Natural killer cell (primary cell): Measurements from ENCODE around the gene NDUFS1. TPM values are rescaled to one million over a fixed set of nuclear protein-coding genes. Genes with fewer than 3 reads are reported as not detected.
"Not testable (repeated sequence)": the region's sequence is repeated elsewhere in the genome, so short reads cannot be mapped to it uniquely, and the experiment has no call there.

ENCODE experiments used
- ATAC-seq, 3 donors: fragments of 150-1000 bp in 2 of 3; fragments of 200-7000 bp in 1 of 3; cut with Tn5 transposase; 1 replicate in 1 of 3; 2 replicates in 2 of 3; pipeline ENCODE4 v1.10.0; 2021; ENCODE audit warnings: mild to moderate bottlenecking in 2 of 3, moderate library complexity in 2 of 3
- DNase-seq, 2 donors: peaks; one replicate each; pipeline versions ENCODE4 v3.0.0 to v3.0.0-alpha.2; 2013 to 2021; ENCODE audit warnings: mixed read lengths in 1 of 2
- H3K27ac ChIP-seq: one replicate; pipeline ENCODE4 v1.5.1; 2013; ENCODE audit warnings: mild to moderate bottlenecking, low read length
- H3K27me3 ChIP-seq: one replicate; pipeline ENCODE4 v1.6.1; 2013; ENCODE audit warnings: low read length; ENCODE audit not compliant: control insufficient read depth, insufficient read depth
- H3K36me3 ChIP-seq: one replicate; pipeline ENCODE4 v1.6.1; 2013; ENCODE audit warnings: low read length; ENCODE audit not compliant: control insufficient read depth, insufficient read depth
- H3K4me1 ChIP-seq: one replicate; pipeline ENCODE4 v1.6.1; 2013; ENCODE audit warnings: low read length; ENCODE audit not compliant: control insufficient read depth, insufficient read depth
- H3K4me3 ChIP-seq: one replicate; pipeline ENCODE4 v1.5.1; 2013; ENCODE audit warnings: low read length
- H3K9me3 ChIP-seq: one replicate; pipeline ENCODE4 v1.6.1; 2013; ENCODE audit warnings: low read length; ENCODE audit not compliant: control insufficient read depth, insufficient read depth
- H3K27ac Mint-ChIP-seq, 2 donors: one replicate each; pipeline ENCODE4 v1.8.0; 2022; ENCODE audit warnings: mild to moderate bottlenecking in 2 of 2, mixed read lengths in 2 of 2, moderate library complexity in 1 of 2
- H3K27me3 Mint-ChIP-seq, 2 donors: one replicate each; pipeline ENCODE4 v1.8.0; 2022; ENCODE audit warnings: low read depth in 2 of 2, mixed read lengths in 2 of 2
- H3K36me3 Mint-ChIP-seq: one replicate; pipeline ENCODE4 v1.8.0; 2022; ENCODE audit warnings: mixed read lengths
- H3K4me1 Mint-ChIP-seq, 2 donors: one replicate each; pipeline ENCODE4 v1.8.0; 2022; ENCODE audit warnings: mixed read lengths in 2 of 2
- H3K4me3 Mint-ChIP-seq: one replicate; pipeline ENCODE4 v1.8.0; 2022; ENCODE audit warnings: mild to moderate bottlenecking, moderate library complexity, mixed read lengths
- H3K9me3 Mint-ChIP-seq, 2 donors: one replicate each; pipeline ENCODE4 v1.8.0; 2022; ENCODE audit warnings: mixed read lengths in 2 of 2
- CTCF ChIP-seq: fragments of 200-600 bp; IDR thresholded peaks from one replicate; pipeline ENCODE4 v1.8.0; 2022; ENCODE audit warnings: antibody characterized with exemption
- WGBS: methylation state at CpG from one replicate; pipeline ENCODE4 v1.1.7; 2013; ENCODE audit warnings: missing lambda C conversion rate; ENCODE audit not compliant: insufficient coverage; 5-methylcytosine and 5-hydroxymethylcytosine counted together
- intact Hi-C: fragments of 100-400 bp; cut with micrococcal nuclease; formaldehyde crosslinking; loops from one replicate; pipeline ENCODE4 v1.14.2; 2022
- total RNA-seq, 4 donors: library from RNA; stranded (reverse); fragments of 120-200 nt in 1 of 4; gene quantifications; one replicate each; pipeline versions ENCODE4 v1.2.3 to v1.2.4, GENCODE V29; 2013 to 2022

Gene NDUFS1
- total RNA-seq, 3 donors from 2014 or later (not counting 1 experiment from before 2014, with no cell fraction given) = 44.0 to 47.8 (median 45.9) TPM

GRCh38 chr2:206163251-206163880 is 4.1 kb upstream of the NDUFS1 start:
- peaks cover 11% of the 10 kb centered on the region for H3K4me1 ChIP-seq
- peaks cover 29% of the 10 kb centered on the region for H3K36me3 ChIP-seq
- no peaks in the 10 kb centered on the region for H3K9me3 ChIP-seq
- Mint-ChIP-seq H3K4me3 (no peak overlapping the region), H3K27ac (peak overlapping the region in 1 of 2 donors; percentile 16), H3K9me3 (no peaks in the 10 kb centered on the region), H3K27me3 (no peaks in the 10 kb centered on the region), H3K4me1 (peaks cover 24 to 39% of the 10 kb centered on the region in 2 donors), H3K36me3 (peaks cover 18% of the 10 kb centered on the region)
- intact Hi-C loops = loop anchor here (5.0 kb wide), 1 partner anchor 1314 kb away; no protein-coding TSS in a partner anchor
- 95% methylated on average over 3 of the region's 3 CpGs for WGBS
- no peak for DNase-seq
- no peaks in the 10 kb centered on the region for H3K27me3 ChIP-seq
- H3K4me3 ChIP-seq = no peak overlapping the region
- no peak for TF ChIP-seq CTCF
- ATAC-seq = no peak
- no peak overlapping the region for H3K27ac ChIP-seq

DNA sequence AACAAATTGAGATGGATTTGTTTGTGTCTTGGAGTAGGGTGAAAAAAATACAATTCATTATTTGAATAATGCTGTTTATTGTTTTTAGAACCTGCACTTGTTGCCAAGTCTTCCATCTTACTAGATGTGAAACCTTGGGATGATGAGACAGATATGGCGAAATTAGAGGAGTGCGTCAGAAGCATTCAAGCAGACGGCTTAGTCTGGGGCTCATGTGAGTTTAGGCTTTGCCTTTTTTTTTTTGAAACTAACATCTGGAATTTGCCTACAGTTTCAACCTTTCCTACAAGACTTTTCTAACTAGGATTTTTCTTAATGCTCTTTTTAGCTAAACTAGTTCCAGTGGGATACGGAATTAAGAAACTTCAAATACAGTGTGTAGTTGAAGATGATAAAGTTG is 3.2 kb upstream of the NDUFS1 start:
- H3K9me3 ChIP-seq, H3K27me3 ChIP-seq, H3K9me3 Mint-ChIP-seq, ATAC-seq, H3K27ac ChIP-seq, H3K4me3 Mint-ChIP-seq, H3K4me3 ChIP-seq, DNase-seq, H3K27me3 Mint-ChIP-seq: not testable (repeated sequence)
- Mint-ChIP-seq H3K27ac (peak overlapping the region in 1 of 2 donors; percentile 58), H3K4me1 (peaks cover 34 to 48% of the 10 kb centered on the region in 2 donors), H3K36me3 (peaks cover 18% of the 10 kb centered on the region)
- intact Hi-C loops = loop anchor here (5.0 kb wide), 1 partner anchor 1315 kb away; no protein-coding TSS in a partner anchor
- peaks cover 18% of the 10 kb centered on the region for H3K4me1 ChIP-seq
- peaks cover 29% of the 10 kb centered on the region for H3K36me3 ChIP-seq
- WGBS = 81% methylated on average over 3 of the region's 4 CpGs

- TF ChIP-seq CTCF = no peak
- Histone ChIP-seq H3K36me3 (peaks cover 29% of the 10 kb centered on the region), H3K27ac (peak overlapping the region; percentile 89), H3K27me3 (no peaks in the 10 kb centered on the region), H3K4me3 (peak overlapping the region; percentile 89), H3K9me3 (no peaks in the 10 kb centered on the region), H3K4me1 (peaks cover 18% of the 10 kb centered on the region)
- peak in 1 of 2 donors; percentile 8 for DNase-seq
- Mint-ChIP-seq H3K4me3 (peak overlapping the region; percentile 99), H3K36me3 (peaks cover 18% of the 10 kb centered on the region), H3K27ac (peak overlapping the region; percentile 99 to 100), H3K4me1 (peaks cover 42 to 48% of the 10 kb centered on the region in 2 donors), H3K9me3 (no peaks in the 10 kb centered on the region), H3K27me3 (no peaks in the 10 kb centered on the region)
- WGBS = 51% methylated on average over 2 of the region's 2 CpGs
- intact Hi-C loops = loop anchor here (5.0 kb wide), 1 partner anchor 1317 kb away; no protein-coding TSS in a partner anchor
- ATAC-seq = no peak
Measured at GRCh38 chr2:206160807-206161179, 1.5 kb upstream of the NDUFS1 start.

GRCh38 chr2:206160125-206160806 is 1.0 kb upstream of the NDUFS1 start:
- peak in 2 of 3 donors; percentile 51 to 70 for ATAC-seq
- peaks cover 18% of the 10 kb centered on the region for H3K4me1 ChIP-seq
- no peaks in the 10 kb centered on the region for H3K27me3 Mint-ChIP-seq
- intact Hi-C loops = loop anchor here (5.0 kb wide), 1 partner anchor 1317 kb away; no protein-coding TSS in a partner anchor
- H3K36me3 Mint-ChIP-seq = peaks cover 18% of the 10 kb centered on the region
- peak overlapping the region; percentile 89 for H3K4me3 ChIP-seq
- peak overlapping the region; percentile 99 to 100 for H3K27ac Mint-ChIP-seq
- H3K36me3 ChIP-seq = peaks cover 29% of the 10 kb centered on the region
- no peak for TF ChIP-seq CTCF
- peaks cover 42 to 48% of the 10 kb centered on the region in 2 donors for H3K4me1 Mint-ChIP-seq
- 5% methylated on average over 30 of the region's 30 CpGs for WGBS
- peak overlapping the region; percentile 99 for H3K4me3 Mint-ChIP-seq
- peak overlapping the region; percentile 89 for H3K27ac ChIP-seq
- H3K27me3 ChIP-seq = no peaks in the 10 kb centered on the region
- no peaks in the 10 kb centered on the region for H3K9me3 ChIP-seq
- DNase-seq = no peak
- no peaks in the 10 kb centered on the region for H3K9me3 Mint-ChIP-seq
